ENCODE measurements around the gene KCTD5.

Gene KCTD5

DNA sequence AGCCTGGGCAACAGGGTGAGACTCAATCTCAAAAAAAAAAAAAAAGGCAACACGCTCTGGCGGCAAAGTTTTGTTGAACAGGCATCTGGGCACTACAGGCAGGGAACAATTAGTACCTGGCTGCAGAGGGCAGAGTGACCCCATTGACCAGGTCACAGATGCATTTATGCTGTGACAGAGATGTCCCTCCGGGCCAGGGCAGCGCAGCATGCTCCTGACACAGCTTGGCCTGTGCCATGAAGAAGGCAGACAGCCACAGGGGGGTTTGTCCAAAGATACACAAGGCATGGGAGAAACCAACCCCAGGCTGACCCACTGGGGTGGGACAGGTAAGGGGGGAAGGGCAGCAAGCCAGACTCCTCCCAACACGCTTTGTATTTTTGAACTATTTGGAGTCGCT, 62.4 kb downstream of the KCTD5 start:
- peaks cover 4% of the 10 kb centered on the region for H3K36me3 ChIP-seq
- TF ChIP-seq, protein P1, sequence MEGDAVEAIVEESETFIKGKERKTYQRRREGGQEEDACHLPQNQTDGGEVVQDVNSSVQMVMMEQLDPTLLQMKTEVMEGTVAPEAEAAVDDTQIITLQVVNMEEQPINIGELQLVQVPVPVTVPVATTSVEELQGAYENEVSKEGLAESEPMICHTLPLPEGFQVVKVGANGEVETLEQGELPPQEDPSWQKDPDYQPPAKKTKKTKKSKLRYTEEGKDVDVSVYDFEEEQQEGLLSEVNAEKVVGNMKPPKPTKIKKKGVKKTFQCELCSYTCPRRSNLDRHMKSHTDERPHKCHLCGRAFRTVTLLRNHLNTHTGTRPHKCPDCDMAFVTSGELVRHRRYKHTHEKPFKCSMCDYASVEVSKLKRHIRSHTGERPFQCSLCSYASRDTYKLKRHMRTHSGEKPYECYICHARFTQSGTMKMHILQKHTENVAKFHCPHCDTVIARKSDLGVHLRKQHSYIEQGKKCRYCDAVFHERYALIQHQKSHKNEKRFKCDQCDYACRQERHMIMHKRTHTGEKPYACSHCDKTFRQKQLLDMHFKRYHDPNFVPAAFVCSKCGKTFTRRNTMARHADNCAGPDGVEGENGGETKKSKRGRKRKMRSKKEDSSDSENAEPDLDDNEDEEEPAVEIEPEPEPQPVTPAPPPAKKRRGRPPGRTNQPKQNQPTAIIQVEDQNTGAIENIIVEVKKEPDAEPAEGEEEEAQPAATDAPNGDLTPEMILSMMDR (IDR thresholded peaks at IDR 0.05; ENCODE audit: low read depth, low read length) = no peak
- no peak for DNase-seq
- H3K9me3 ChIP-seq (ENCODE audit: severe bottlenecking) = no peaks in the 10 kb centered on the region
- no peaks in the 10 kb centered on the region for H3K27me3 ChIP-seq (ENCODE audit: insufficient read depth, low read depth, severe bottlenecking)
- H3K4me3 ChIP-seq (ENCODE audit: low read depth, low read length) = no peak overlapping the region
- H3K27ac ChIP-seq = no peak overlapping the region

DNA sequence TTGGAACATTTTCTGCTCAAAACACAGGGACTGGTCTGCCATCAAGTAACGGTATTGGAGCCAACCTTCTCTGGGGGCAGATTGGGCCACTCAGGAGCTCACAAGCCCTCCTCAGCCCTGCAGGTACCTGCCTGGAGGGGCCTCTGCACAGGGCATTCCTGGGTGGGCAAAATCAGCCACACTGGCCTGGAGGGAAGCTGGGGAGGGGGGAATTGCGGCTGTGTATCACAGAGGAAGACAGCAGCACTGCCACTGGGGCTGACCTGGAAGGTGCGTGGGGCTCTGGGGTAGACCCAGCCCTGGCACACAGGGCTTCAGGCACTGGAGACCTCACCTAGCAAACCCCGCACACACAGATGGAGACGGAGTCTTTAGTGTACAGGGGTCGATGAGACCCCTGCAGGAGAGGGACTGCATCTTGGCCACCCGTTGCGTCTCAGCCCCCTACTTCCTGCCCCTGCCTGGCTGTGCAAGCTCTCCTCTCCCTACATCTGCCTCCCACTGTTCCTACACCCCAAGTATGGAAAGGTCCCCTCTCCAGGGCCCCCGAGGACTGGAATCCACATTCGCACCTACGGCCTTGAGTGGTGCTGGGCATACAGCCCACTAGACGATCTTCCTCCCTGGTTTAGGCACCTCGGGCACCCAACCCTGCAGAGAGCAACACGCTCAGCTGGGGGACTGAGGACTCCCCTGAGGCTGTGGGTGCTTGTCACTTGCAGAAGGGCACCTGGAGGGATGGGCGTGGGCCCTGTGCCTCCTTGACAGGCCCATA, 63.0 kb downstream of the KCTD5 start:
- Histone ChIP-seq H3K27me3 (ENCODE audit: insufficient read depth, low read depth, severe bottlenecking) (no peaks in the 10 kb centered on the region), H3K9me3 (ENCODE audit: severe bottlenecking) (no peaks in the 10 kb centered on the region), H3K36me3 (peaks cover 7% of the 10 kb centered on the region), H3K27ac (no peak overlapping the region), H3K4me3 (ENCODE audit: low read depth, low read length) (no peak overlapping the region)
- TF ChIP-seq, protein P1 (IDR thresholded peaks at IDR 0.05; ENCODE audit: low read depth, low read length) = no peak
- no peak for DNase-seq

DNA sequence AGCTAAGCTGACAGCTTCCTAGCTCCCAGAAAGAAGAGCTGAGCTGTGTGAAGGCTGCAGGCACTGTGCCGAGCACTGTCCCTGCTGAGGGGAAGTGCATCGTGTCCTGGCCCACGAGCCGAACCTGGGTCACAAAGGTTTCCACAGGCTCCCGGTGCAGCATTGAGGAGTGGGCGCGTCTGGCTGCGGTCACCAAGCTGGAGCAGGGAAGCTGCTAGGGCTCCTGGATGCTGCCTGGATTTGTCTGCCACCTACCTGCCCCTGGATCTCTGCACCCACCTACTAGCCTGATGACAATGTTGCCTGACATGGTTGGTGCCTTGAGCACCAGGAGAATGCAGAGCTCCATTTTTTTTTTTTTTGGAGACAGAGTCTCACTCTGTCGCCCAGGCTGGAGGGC, 63.6 kb downstream of the KCTD5 start:
- Histone ChIP-seq H3K36me3 (peaks cover 7% of the 10 kb centered on the region), H3K4me3 (ENCODE audit: low read depth, low read length) (no peak overlapping the region), H3K27ac (no peak overlapping the region), H3K27me3 (ENCODE audit: insufficient read depth, low read depth, severe bottlenecking) (no peaks in the 10 kb centered on the region), H3K9me3 (ENCODE audit: severe bottlenecking) (no peaks in the 10 kb centered on the region)
- DNase-seq = no peak
- TF ChIP-seq, protein P1 (IDR thresholded peaks at IDR 0.05; ENCODE audit: low read depth, low read length) = no peak

DNA sequence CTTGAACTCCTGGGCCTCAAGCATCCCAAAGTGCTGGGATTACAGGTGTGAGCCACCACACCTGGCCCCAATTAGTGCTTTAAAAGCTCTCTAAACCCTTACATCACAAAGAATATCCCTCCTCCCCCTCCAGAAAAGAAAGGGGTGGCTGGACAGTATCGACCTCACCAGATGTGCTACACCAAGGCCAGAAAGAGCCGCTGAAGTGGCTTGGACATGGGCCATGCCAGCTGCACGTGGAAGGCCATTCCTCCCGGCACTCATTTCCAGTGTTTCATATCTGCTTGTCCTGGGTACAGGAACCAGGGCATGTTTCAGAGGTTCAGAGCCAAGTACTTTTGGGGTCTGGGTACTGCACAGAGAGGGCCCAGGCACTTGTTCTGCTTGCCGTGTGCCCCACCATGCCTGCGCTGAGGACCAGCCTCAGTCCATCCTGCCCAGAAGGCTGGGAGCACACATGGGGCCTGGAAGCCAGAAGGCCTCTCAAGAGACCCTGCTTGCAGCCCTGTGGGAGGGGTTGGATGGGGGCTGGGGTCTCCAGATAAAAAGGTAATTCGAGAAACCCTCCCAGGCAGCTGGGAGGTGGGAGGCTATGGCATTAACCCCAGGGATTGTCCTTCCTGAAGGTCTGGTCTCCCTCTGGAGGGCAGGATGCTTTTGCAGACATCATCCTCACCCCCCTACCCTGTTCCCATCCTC, 66.6 kb downstream of the KCTD5 start:
- DNase-seq = no peak
- no peaks in the 10 kb centered on the region for H3K27me3 ChIP-seq (ENCODE audit: insufficient read depth, low read depth, severe bottlenecking)
- no peak overlapping the region for H3K4me3 ChIP-seq (ENCODE audit: low read depth, low read length)
- TF ChIP-seq, protein P1 (IDR thresholded peaks at IDR 0.05; ENCODE audit: low read depth, low read length) = no peak
- peaks cover 17% of the 10 kb centered on the region for H3K36me3 ChIP-seq
- no peak overlapping the region for H3K27ac ChIP-seq
- H3K9me3 ChIP-seq (ENCODE audit: severe bottlenecking) = no peaks in the 10 kb centered on the region

DNA sequence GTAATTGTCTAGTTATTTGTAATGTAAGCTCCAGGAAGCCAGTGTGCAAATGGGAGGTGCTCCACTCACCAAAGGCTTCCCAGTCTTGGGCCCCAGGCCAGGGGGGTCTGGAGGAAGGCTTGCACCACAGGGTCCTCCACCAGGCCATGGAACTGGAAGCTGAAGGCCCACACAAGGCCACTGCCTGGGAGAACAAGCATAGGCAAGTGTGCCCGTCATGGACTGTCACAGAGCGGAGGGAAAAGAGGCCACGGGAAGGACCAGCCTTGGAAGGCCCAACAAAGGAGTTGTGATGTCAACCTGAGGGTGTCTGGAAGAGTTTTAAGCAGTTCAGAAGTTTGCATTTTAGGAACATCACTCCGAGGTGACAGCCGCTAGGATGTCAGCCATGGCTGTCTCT, 67.2 kb downstream of the KCTD5 start:
- TF ChIP-seq, protein P1 (IDR thresholded peaks at IDR 0.05; ENCODE audit: low read depth, low read length) = no peak
- Histone ChIP-seq H3K9me3 (ENCODE audit: severe bottlenecking) (no peaks in the 10 kb centered on the region), H3K4me3 (ENCODE audit: low read depth, low read length) (no peak overlapping the region), H3K36me3 (peaks cover 22% of the 10 kb centered on the region), H3K27ac (no peak overlapping the region), H3K27me3 (ENCODE audit: insufficient read depth, low read depth, severe bottlenecking) (no peaks in the 10 kb centered on the region)
- no peak for DNase-seq
